ENCODE results near the gene FSD1.
A peak's percentile ranks its signal among the peaks of the same experiment; 100 is the strongest.
"Not testable (repeated sequence)": the region's sequence is repeated elsewhere in the genome, so short reads cannot be mapped to it uniquely, and the experiment has no call there.

The FSD1 gene

GRCh38 chr19:4318460-4318859, 14.1 kb downstream of the FSD1 start:
- Mint-ChIP-seq H3K4me1 (ENCODE audit: low read depth) (no peaks in the 10 kb centered on the region), H3K27ac (no peak overlapping the region), H3K27me3 (ENCODE audit: low read depth) (no peaks in the 10 kb centered on the region), H3K9me3 (peaks cover 23% of the 10 kb centered on the region), H3K36me3 (ENCODE audit: low read depth) (peaks cover 19% of the 10 kb centered on the region), H3K4me3 (no peak overlapping the region)
- no peak for DNase-seq (ENCODE audit: low spot score)

DNA sequence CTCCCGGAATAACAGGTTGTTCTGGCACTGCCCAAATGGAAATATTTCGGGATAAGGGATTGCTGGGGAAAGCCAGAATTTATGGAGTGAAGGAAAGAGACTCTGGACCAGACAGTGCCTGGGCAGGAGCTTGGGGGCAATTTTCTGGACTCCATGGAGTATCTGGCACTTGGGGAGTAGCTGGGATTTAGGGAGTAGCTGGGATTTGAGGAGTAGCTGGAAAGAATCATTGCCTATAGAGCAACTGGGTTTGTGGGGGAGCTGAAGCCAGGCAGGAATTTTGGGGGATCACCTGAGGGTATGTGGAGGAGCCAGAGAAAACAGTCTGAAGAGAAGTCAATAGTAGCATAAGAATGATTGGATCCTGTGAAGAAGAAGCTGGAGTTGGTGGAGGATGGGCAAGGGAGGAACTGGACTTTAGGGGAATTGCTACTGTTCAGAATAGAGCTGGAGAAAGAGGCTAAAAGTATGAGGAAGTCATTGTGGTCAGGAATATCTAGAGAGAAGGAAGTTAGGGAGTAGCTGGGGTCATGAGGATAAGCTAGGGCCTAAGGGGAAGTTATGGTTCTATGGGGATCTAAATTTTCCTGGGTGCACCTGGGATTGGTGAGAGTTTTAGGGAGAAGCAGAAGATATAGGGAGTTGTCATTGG, 14.8 kb downstream of the FSD1 start:
- no peak for DNase-seq (ENCODE audit: low spot score)
- no peaks in the 10 kb centered on the region for H3K27me3 Mint-ChIP-seq (ENCODE audit: low read depth)
- H3K9me3 Mint-ChIP-seq: peaks cover 23% of the 10 kb centered on the region
- H3K27ac Mint-ChIP-seq: no peak overlapping the region
- H3K36me3 Mint-ChIP-seq (ENCODE audit: low read depth): peaks cover 19% of the 10 kb centered on the region
- H3K4me1 Mint-ChIP-seq (ENCODE audit: low read depth): no peaks in the 10 kb centered on the region
- H3K4me3 Mint-ChIP-seq: no peak overlapping the region

- DNase-seq (ENCODE audit: low spot score): no peak
- Mint-ChIP-seq H3K4me1 (ENCODE audit: low read depth) (no peaks in the 10 kb centered on the region), H3K27me3 (ENCODE audit: low read depth) (no peaks in the 10 kb centered on the region), H3K27ac (no peak overlapping the region), H3K9me3 (peaks cover 23% of the 10 kb centered on the region), H3K4me3 (no peak overlapping the region), H3K36me3 (ENCODE audit: low read depth) (peaks cover 17% of the 10 kb centered on the region)
Observed at GRCh38 chr19:4320419-4320818, 16.0 kb downstream of the FSD1 start.

GRCh38 chr19:4322942-4323665, 18.7 kb downstream of the FSD1 start:
- H3K4me3 Mint-ChIP-seq: no peak overlapping the region
- H3K9me3 Mint-ChIP-seq: peaks cover 23% of the 10 kb centered on the region
- peaks cover 9% of the 10 kb centered on the region for H3K27me3 Mint-ChIP-seq (ENCODE audit: low read depth)
- no peak for DNase-seq (ENCODE audit: low spot score)
- peaks cover 12% of the 10 kb centered on the region for H3K4me1 Mint-ChIP-seq (ENCODE audit: low read depth)
- H3K27ac Mint-ChIP-seq: no peak overlapping the region
- peaks cover 13% of the 10 kb centered on the region for H3K36me3 Mint-ChIP-seq (ENCODE audit: low read depth)

DNA sequence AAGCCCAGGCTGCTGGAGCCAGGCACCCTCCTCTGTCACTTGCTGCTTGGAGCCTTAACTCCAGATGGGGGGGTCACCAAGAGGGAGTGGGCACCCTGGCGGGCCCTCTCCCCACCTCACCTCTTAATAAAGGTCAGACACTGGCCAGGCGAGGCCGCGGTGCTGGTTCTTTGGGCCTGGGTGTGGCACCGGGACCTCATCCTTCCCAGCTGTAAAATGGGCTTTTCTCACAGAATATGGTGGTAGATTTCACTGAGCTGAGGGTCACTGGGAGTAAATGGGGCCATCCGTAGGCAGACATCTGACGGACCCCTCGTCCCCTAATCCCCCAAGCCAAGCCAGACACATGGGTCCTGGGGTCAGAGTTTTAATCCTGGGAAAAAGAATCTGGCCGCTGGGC, 19.3 kb downstream of the FSD1 start:
- H3K4me1 Mint-ChIP-seq (ENCODE audit: low read depth): peaks cover 17% of the 10 kb centered on the region
- no peak overlapping the region for H3K27ac Mint-ChIP-seq
- no peak for DNase-seq (ENCODE audit: low spot score)
- H3K9me3 Mint-ChIP-seq: peaks cover 18% of the 10 kb centered on the region
- H3K27me3 Mint-ChIP-seq (ENCODE audit: low read depth): peaks cover 9% of the 10 kb centered on the region
- H3K4me3 Mint-ChIP-seq: no peak overlapping the region
- H3K36me3 Mint-ChIP-seq (ENCODE audit: low read depth): peaks cover 10% of the 10 kb centered on the region

- Mint-ChIP-seq H3K27me3 (ENCODE audit: low read depth) (peaks cover 9% of the 10 kb centered on the region), H3K4me3 (no peak overlapping the region), H3K36me3 (ENCODE audit: low read depth) (peaks cover 8% of the 10 kb centered on the region), H3K9me3 (peaks cover 12% of the 10 kb centered on the region), H3K4me1 (ENCODE audit: low read depth) (peaks cover 18% of the 10 kb centered on the region), H3K27ac (no peak overlapping the region)
- DNase-seq (ENCODE audit: low spot score): no peak
Observed at GRCh38 chr19:4324228-4324627, 19.8 kb downstream of the FSD1 start.

DNA sequence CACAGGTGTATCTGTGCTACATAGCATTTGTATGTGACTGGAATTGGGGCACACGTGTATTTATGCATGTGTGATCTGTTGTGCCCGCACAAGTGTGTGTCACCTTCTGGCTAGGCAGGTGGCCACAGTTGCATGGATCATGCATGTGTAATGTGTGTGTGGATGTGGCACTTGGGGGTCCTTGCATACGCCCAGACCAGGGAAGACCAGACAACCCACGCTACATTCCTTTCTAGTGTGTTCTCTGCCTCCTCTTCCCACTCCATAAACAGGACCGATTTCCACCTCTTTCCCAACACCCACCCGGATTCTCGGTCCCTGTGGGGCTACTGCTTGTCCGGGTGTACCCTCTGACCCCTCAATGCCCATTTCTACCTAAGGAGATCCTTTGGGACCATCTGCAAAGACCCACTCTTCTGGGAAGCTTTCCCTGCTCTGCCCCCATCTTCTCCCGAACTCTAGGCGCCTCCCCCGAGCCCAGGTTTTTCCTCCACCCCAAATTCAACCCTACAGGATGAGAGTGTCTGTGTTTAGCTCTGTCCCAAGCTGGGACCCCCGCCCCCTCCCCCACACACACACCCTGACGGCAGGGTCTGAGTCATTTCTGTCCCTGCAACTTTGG, 21.9 kb downstream of the FSD1 start:
- no peak for DNase-seq (ENCODE audit: low spot score)
- peaks cover 2% of the 10 kb centered on the region for H3K36me3 Mint-ChIP-seq (ENCODE audit: low read depth)
- H3K4me3 Mint-ChIP-seq: peak overlapping the region; percentile 57
- peaks cover 9% of the 10 kb centered on the region for H3K27me3 Mint-ChIP-seq (ENCODE audit: low read depth)
- peaks cover 18% of the 10 kb centered on the region for H3K4me1 Mint-ChIP-seq (ENCODE audit: low read depth)
- H3K27ac Mint-ChIP-seq: no peak overlapping the region
- no peaks in the 10 kb centered on the region for H3K9me3 Mint-ChIP-seq

GRCh38 chr19:4326837-4327251, 22.4 kb downstream of the FSD1 start:
- H3K4me1 Mint-ChIP-seq (ENCODE audit: low read depth): peaks cover 18% of the 10 kb centered on the region
- H3K4me3 Mint-ChIP-seq: peak overlapping the region; percentile 78
- no peak for DNase-seq (ENCODE audit: low spot score)
- peaks cover 9% of the 10 kb centered on the region for H3K27me3 Mint-ChIP-seq (ENCODE audit: low read depth)
- H3K9me3 Mint-ChIP-seq: no peaks in the 10 kb centered on the region
- no peak overlapping the region for H3K27ac Mint-ChIP-seq
- H3K36me3 Mint-ChIP-seq (ENCODE audit: low read depth): peaks cover 2% of the 10 kb centered on the region

DNA sequence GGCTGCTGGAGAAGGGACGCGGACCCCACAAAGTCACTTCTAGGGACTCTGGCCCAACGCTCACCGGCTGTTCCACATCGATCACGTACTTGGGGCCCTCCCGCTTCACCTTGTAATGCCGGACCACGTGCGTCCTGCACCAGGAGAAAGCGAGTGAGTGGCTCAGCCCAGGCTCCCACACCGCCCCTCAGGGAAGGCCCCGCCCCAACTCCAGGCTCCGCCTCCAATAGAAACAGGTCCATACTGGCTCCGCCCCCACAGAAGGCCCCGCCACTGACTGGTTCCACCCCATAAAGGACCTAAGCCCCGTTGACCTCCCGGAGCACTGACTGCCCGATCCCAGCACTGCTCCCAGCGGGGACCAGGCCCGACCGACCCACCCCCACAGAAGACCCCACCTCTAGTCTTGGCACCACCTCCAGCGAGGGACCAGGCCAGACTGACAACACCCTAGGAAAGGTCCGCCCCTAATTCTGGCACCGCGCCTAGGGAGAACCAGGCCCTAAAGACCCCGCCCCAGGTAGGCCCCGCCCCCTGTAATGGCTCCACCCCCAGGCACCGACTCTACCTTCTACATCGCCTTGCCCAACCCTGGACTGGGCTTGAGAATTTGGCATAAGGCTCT, 23.0 kb downstream of the FSD1 start:
- H3K36me3 Mint-ChIP-seq (ENCODE audit: low read depth): peaks cover 2% of the 10 kb centered on the region
- DNase-seq (ENCODE audit: low spot score): peak; percentile 66
- H3K4me3 Mint-ChIP-seq: peak overlapping the region; percentile 78
- H3K27me3 Mint-ChIP-seq (ENCODE audit: low read depth): peaks cover 9% of the 10 kb centered on the region
- H3K27ac Mint-ChIP-seq: peak overlapping the region; percentile 69
- no peaks in the 10 kb centered on the region for H3K9me3 Mint-ChIP-seq
- peaks cover 18% of the 10 kb centered on the region for H3K4me1 Mint-ChIP-seq (ENCODE audit: low read depth)

DNA sequence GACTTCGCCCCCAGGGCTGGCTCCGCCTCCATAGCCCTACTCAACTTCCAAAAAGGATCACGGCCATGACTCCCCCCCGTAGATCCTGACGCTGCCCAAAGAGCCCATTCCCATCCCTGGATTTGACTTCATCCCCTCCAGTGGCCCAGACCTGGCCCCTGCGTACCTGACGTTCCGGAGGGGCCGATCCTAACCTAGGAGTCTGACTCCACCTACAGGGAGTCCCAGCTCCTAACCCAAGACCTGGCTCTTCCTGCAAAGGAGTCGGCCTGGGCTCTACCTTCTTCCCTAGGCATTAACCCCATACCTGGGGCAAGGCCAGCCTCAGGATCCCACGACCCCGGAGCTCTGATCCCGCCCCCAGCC, 23.5 kb downstream of the FSD1 start:
- peak overlapping the region; percentile 69 for H3K27ac Mint-ChIP-seq
- peaks cover 2% of the 10 kb centered on the region for H3K36me3 Mint-ChIP-seq (ENCODE audit: low read depth)
- DNase-seq (ENCODE audit: low spot score): no peak
- H3K4me3 Mint-ChIP-seq: peak overlapping the region; percentile 78
- H3K9me3 Mint-ChIP-seq: no peaks in the 10 kb centered on the region
- H3K4me1 Mint-ChIP-seq (ENCODE audit: low read depth): peaks cover 18% of the 10 kb centered on the region
- H3K27me3 Mint-ChIP-seq (ENCODE audit: low read depth): peaks cover 9% of the 10 kb centered on the region

DNA sequence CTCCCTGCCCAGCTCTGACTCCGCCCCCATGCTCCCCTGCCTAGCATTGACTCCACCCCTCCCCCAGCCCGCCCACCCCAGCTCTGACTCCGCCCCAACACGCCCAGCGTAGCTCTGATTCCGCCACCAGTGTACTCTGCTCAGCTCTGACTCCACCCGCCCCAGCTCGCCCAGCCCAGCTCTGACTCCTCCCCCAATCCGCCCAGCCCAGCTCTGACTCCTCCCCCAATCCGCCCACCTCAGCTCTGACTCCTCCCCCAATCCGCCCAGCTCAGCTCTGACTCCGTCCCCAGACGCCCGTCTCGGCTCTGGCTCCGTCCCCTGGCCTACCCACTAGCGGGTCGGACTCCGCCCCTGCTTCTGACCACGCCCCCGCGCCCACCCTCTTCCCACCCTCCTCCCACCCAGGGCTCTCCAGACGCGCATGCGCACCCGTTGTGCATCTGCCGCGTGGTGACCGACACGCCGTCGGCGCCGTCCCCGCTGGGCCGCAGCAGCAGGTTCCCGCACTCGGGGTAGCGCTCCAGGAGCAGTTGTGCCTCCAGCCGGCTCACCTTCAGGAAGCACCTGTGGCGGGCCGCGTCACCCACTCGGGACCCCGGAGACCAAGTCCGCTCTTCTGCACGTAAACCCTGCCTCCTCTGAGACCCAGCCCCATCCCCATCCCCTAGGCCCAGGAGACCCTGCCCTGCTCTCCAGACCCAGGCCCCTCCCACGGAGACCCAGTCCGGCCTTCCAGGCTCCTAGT, 24.0 kb downstream of the FSD1 start:
- H3K4me3 Mint-ChIP-seq: peak overlapping the region; percentile 78
- H3K9me3 Mint-ChIP-seq: no peaks in the 10 kb centered on the region
- peaks cover 9% of the 10 kb centered on the region for H3K27me3 Mint-ChIP-seq (ENCODE audit: low read depth)
- H3K36me3 Mint-ChIP-seq (ENCODE audit: low read depth): peaks cover 2% of the 10 kb centered on the region
- DNase-seq (ENCODE audit: low spot score): peak; percentile 88
- H3K4me1 Mint-ChIP-seq (ENCODE audit: low read depth): peaks cover 18% of the 10 kb centered on the region
- H3K27ac Mint-ChIP-seq: peak overlapping the region; percentile 89

- Mint-ChIP-seq H3K27ac (peak overlapping the region; percentile 89), H3K4me1 (ENCODE audit: low read depth) (peaks cover 18% of the 10 kb centered on the region), H3K4me3 (peak overlapping the region; percentile 78)
- not testable (repeated sequence) for H3K9me3 Mint-ChIP-seq; H3K36me3 Mint-ChIP-seq (ENCODE audit: low read depth); DNase-seq (ENCODE audit: low spot score); H3K27me3 Mint-ChIP-seq (ENCODE audit: low read depth)
Observed at GRCh38 chr19:4328991-4329681, 24.7 kb downstream of the FSD1 start.

DNA sequence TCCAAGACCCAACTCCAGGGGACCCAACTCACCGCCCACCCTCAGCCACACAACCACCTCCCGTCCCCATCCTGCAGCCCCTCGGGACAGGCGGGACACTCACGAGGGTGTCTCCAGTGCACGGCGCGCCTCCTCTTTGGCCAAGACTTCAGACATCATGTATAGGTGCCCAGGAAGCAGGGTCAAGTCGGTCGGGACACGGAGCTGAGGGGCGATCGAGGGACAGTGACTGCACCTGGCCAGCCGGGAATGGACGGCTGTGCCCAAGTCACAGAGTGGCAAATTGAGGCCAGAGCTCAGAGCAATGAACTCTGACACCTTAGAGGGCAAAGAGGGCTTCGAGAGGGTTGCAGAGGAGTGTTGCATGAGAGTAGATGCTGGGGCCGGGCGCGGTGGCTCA, 25.5 kb downstream of the FSD1 start:
- Mint-ChIP-seq H3K4me1 (ENCODE audit: low read depth) (peaks cover 18% of the 10 kb centered on the region), H3K36me3 (ENCODE audit: low read depth) (peaks cover 11% of the 10 kb centered on the region), H3K27ac (no peak overlapping the region), H3K27me3 (ENCODE audit: low read depth) (peaks cover 9% of the 10 kb centered on the region), H3K9me3 (peaks cover 7% of the 10 kb centered on the region), H3K4me3 (peak overlapping the region; percentile 26)
- no peak for DNase-seq (ENCODE audit: low spot score)
